Kidney epithelial cell (primary cell): ENCODE results near the gene TUBGCP3. TPM values are rescaled to one million over a fixed set of nuclear protein-coding genes. Genes with fewer than 3 reads are reported as not detected.
"Not testable (repeated sequence)": the region's sequence is repeated elsewhere in the genome, so short reads cannot be mapped to it uniquely, and the experiment has no call there.

Source experiments
- DNase-seq: peaks from one replicate; pipeline ENCODE4 v3.0.0-alpha.2; 2010; ENCODE audit warnings: low read depth
- H3K27me3 ChIP-seq: 2 replicates; pipeline ENCODE4 v1.6.0; 2011; ENCODE audit warnings: low read length; ENCODE audit not compliant: control insufficient read depth, insufficient read depth
- H3K36me3 ChIP-seq: 2 replicates; pipeline ENCODE4 v1.5.1; 2011; ENCODE audit warnings: low read length; ENCODE audit not compliant: control insufficient read depth, insufficient read depth
- H3K4me3 ChIP-seq: 2 replicates; pipeline ENCODE4 v1.5.1; 2011; ENCODE audit warnings: low read depth, mild to moderate bottlenecking, control low read depth, low read length
- total RNA-seq: library from RNA; depleted of rRNA; stranded (reverse); fragments of >200 nt; gene quantifications from 2 replicates; pipeline ENCODE4 v1.2.3, GENCODE V29; 2015
- TF ChIP-seq, protein P1 (sequence below): IDR thresholded peaks from 2 replicates; pipeline ENCODE4 v1.5.1; 2011; ENCODE audit warnings: mild to moderate bottlenecking, moderate library complexity, low read length, control low read depth, inconsistent platforms; ENCODE audit not compliant: insufficient read depth, poor library complexity, severe bottlenecking

TUBGCP3 gene
- total RNA-seq = 17.3 and 18.0 TPM in 2 replicates

DNA sequence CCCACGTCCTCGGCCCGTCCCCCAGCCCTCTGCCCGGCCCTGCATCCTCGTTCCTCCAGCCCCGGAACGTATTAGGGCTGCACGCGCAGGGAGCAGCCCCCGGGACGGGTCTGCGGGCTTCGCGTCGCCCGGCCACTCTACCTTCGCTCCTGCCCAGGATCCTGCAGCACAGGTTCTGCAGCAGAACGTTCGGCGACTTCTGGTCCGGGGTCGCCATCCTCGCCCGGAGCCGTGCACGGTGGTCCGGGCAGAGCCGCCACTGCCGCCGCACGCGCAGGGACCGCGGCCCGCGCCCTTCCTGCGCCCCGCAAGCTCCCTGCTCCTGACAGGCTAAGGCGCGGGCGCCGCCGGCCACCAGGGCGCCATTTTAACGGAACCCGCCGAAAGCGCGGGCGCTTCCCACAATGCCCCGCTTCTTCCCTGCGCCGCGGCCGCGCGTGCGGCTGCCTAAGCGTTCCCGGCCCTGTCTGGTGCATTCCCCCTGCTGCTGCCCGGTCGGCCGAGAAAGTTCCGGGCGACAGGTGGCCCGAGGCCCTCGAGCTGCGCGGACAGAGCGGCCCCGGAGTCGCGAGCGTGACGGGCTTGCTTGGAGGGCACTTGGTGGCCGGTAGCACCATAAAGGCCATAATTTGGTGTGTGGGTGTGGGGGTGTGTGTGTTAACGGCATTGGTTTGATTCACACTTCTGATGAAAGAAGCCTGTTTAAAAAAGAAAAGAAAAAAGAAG, at the start of gene TUBGCP3:
Gene TUBGCP3, minus strand, starts transcription at position 390 of the 726 bp plus-strand sequence. Its CDS starts 173 bp downstream, at position 217.
- peak; percentile 41 for DNase-seq
- Histone ChIP-seq H3K27me3 (no peaks in the 10 kb centered on the region), H3K4me3 (peak within 1 kb of the TSS; percentile 93), H3K36me3 (no peaks in the 10 kb centered on the region)
- TF ChIP-seq, protein P1, sequence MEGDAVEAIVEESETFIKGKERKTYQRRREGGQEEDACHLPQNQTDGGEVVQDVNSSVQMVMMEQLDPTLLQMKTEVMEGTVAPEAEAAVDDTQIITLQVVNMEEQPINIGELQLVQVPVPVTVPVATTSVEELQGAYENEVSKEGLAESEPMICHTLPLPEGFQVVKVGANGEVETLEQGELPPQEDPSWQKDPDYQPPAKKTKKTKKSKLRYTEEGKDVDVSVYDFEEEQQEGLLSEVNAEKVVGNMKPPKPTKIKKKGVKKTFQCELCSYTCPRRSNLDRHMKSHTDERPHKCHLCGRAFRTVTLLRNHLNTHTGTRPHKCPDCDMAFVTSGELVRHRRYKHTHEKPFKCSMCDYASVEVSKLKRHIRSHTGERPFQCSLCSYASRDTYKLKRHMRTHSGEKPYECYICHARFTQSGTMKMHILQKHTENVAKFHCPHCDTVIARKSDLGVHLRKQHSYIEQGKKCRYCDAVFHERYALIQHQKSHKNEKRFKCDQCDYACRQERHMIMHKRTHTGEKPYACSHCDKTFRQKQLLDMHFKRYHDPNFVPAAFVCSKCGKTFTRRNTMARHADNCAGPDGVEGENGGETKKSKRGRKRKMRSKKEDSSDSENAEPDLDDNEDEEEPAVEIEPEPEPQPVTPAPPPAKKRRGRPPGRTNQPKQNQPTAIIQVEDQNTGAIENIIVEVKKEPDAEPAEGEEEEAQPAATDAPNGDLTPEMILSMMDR = no peak

- no peak for DNase-seq
- TF ChIP-seq, protein P1 = peak; percentile 15
- Histone ChIP-seq H3K27me3 (peaks cover 21% of the 10 kb centered on the region), H3K36me3 (no peaks in the 10 kb centered on the region), H3K4me3 (no peak overlapping the region)
Observed at GRCh38 chr13:112637017-112637801, 49.3 kb upstream of the TUBGCP3 start.

DNA sequence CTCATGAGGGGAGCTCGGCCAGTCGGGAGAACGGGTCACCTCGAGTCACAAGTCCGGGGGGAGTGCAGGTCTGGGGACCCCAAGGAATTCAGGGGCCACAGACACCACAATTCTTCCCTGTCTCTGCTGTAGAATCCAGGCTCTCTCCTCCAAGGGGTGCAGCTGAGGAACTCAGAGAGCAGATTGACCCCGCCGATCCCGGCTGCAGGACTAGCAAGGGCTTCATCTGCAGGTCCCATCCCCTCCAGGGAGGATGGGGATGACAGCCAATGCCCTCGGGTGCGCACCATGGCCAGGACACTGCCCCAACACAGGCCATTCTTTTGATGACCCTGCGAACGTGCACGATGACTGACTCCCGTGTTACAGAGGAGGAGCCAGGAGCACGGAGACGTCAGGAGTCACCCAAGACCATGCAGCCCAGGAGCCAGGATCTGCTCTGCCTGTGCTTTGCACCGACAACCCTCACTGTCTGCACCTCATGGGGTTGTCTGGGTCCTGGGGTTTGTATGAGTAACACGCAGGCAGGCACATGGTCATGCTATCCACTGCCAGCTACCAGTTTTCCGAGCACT, 48.5 kb upstream of the TUBGCP3 start:
- Histone ChIP-seq H3K36me3 (no peaks in the 10 kb centered on the region), H3K4me3 (no peak overlapping the region), H3K27me3 (peaks cover 21% of the 10 kb centered on the region)
- TF ChIP-seq, protein P1 = no peak
- DNase-seq = no peak

- H3K4me3 ChIP-seq = no peak overlapping the region
- TF ChIP-seq, protein P1 = no peak
- DNase-seq = no peak
- peaks cover 21% of the 10 kb centered on the region for H3K27me3 ChIP-seq
- H3K36me3 ChIP-seq = no peaks in the 10 kb centered on the region
Observed at GRCh38 chr13:112635323-112635722, 47.4 kb upstream of the TUBGCP3 start.

- H3K27me3 ChIP-seq = peaks cover 18% of the 10 kb centered on the region
- TF ChIP-seq, protein P1 = no peak
- no peak overlapping the region for H3K4me3 ChIP-seq
- H3K36me3 ChIP-seq = no peaks in the 10 kb centered on the region
- no peak for DNase-seq
Observed at GRCh38 chr13:112634102-112634501, 46.1 kb upstream of the TUBGCP3 start.

- not testable (repeated sequence) for H3K4me3 ChIP-seq, H3K27me3 ChIP-seq, H3K36me3 ChIP-seq, DNase-seq
Observed at GRCh38 chr13:112630226-112630625, 42.3 kb upstream of the TUBGCP3 start.
